ENCODE results near the gene LRCH4.

DNA sequence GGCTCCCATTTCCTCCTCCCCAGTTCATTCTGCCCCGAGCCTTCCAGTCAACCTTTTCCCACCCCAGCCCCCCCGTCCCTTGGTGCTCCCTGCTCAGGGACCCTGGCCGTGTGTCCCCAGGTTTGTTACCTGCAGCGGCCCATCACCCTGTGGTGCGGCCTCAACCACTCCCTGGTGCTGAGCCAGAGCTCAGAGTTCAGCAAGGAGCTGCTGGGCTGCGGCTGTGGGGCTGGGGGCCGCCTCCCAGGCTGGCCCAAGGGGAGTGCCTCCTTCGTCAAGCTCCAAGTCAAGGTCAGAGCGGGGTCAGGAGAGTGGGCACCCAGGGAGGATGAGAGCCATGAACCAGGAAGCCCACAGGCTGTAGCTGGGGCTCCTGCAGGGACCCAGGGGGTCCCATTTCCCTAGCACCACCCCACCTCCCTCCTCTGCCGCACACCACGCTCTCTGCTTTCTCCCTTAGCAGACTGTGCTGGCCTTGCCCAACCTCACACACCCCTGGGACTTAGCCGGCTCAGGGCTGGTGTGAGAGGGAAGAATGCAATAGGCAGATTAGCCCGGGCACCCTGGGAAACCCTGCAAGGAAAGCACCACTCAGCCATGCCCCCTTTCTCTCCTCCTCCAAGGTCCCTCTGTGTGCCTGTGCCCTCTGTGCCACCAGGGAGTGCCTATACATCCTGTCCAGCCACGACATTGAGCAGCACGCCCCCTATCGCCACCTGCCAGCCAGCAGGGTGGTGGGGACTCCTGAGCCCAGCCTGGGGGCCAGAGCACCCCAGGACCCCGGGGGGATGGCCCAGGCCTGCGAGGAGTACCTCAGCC lies 14.2 kb upstream of the LRCH4 start:
- TF ChIP-seq NFIC (IDR thresholded peaks at IDR 0.05) (no peak), POLR2A (conservative IDR thresholded peaks at IDR 0.05) (no peak), ZNF384 (IDR thresholded peaks at IDR 0.05; ENCODE audit: low read depth, low read length) (no peak), CEBPZ (IDR thresholded peaks at IDR 0.05; ENCODE audit: borderline replicate concordance, low read depth, low read length) (no peak), POLR2G (IDR thresholded peaks at IDR 0.05; ENCODE audit: low read depth, low read length) (no peak; the same call in 1 of the 2 replicates), ELK1 (CRISPR knock-in tag; IDR thresholded peaks at IDR 0.05) (no peak), EP400 (IDR thresholded peaks at IDR 0.05) (no peak), MTF1 (CRISPR knock-in tag; IDR thresholded peaks at IDR 0.05; ENCODE audit: borderline replicate concordance) (no peak), MTA3 (IDR thresholded peaks at IDR 0.05; ENCODE audit: borderline replicate concordance) (no peak), KLF6 (CRISPR knock-in tag; IDR thresholded peaks at IDR 0.05; ENCODE audit: borderline replicate concordance) (no peak), ETV1 (tag; conservative IDR thresholded peaks at IDR 0.05; ENCODE audit: low read depth) (no peak)
- TF ChIP-seq, protein P1, sequence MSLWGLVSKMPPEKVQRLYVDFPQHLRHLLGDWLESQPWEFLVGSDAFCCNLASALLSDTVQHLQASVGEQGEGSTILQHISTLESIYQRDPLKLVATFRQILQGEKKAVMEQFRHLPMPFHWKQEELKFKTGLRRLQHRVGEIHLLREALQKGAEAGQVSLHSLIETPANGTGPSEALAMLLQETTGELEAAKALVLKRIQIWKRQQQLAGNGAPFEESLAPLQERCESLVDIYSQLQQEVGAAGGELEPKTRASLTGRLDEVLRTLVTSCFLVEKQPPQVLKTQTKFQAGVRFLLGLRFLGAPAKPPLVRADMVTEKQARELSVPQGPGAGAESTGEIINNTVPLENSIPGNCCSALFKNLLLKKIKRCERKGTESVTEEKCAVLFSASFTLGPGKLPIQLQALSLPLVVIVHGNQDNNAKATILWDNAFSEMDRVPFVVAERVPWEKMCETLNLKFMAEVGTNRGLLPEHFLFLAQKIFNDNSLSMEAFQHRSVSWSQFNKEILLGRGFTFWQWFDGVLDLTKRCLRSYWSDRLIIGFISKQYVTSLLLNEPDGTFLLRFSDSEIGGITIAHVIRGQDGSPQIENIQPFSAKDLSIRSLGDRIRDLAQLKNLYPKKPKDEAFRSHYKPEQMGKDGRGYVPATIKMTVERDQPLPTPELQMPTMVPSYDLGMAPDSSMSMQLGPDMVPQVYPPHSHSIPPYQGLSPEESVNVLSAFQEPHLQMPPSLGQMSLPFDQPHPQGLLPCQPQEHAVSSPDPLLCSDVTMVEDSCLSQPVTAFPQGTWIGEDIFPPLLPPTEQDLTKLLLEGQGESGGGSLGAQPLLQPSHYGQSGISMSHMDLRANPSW (CRISPR knock-in tag; IDR thresholded peaks at IDR 0.05), result no peak
- TF ChIP-seq, protein P2, sequence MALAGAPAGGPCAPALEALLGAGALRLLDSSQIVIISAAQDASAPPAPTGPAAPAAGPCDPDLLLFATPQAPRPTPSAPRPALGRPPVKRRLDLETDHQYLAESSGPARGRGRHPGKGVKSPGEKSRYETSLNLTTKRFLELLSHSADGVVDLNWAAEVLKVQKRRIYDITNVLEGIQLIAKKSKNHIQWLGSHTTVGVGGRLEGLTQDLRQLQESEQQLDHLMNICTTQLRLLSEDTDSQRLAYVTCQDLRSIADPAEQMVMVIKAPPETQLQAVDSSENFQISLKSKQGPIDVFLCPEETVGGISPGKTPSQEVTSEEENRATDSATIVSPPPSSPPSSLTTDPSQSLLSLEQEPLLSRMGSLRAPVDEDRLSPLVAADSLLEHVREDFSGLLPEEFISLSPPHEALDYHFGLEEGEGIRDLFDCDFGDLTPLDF (CRISPR knock-in tag; IDR thresholded peaks at IDR 0.05), result no peak

All from K562 (cell line).